ENCODE data around the gene PRSS35. TPM values are rescaled to one million over a fixed set of nuclear protein-coding genes. Genes with fewer than 3 reads are reported as not detected.

The PRSS35 gene
- total RNA-seq, 1 experiment from 2014 or later = 6.7 TPM

- Mint-ChIP-seq H3K36me3 (no peaks in the 10 kb centered on the region), H3K27me3 (ENCODE audit: low read depth) (peaks cover 31% of the 10 kb centered on the region), H3K27ac (no peak overlapping the region), H3K9me3 (0 out of 2 replicates have a peak, but pooled peaks cover 3% of the 10 kb centered on the region), H3K4me3 (no peak overlapping the region), H3K4me1 (peaks cover 12% of the 10 kb centered on the region)
- DNase-seq (ENCODE audit: low spot score) (no peak), ATAC-seq (no peak)
- POLR2A ChIA-PET = no interaction called here
- TF ChIP-seq ZNF219 (CRISPR knock-in tag; IDR thresholded peaks at IDR 0.05; ENCODE audit: borderline replicate concordance) = no peak
- TF ChIP-seq ARID4B (CRISPR knock-in tag; IDR thresholded peaks at IDR 0.05; ENCODE audit: borderline replicate concordance) = no peak
- TF ChIP-seq ZNF121 (CRISPR knock-in tag; IDR thresholded peaks at IDR 0.05) = no peak
- TF ChIP-seq, protein P1, sequence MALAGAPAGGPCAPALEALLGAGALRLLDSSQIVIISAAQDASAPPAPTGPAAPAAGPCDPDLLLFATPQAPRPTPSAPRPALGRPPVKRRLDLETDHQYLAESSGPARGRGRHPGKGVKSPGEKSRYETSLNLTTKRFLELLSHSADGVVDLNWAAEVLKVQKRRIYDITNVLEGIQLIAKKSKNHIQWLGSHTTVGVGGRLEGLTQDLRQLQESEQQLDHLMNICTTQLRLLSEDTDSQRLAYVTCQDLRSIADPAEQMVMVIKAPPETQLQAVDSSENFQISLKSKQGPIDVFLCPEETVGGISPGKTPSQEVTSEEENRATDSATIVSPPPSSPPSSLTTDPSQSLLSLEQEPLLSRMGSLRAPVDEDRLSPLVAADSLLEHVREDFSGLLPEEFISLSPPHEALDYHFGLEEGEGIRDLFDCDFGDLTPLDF (CRISPR knock-in tag; IDR thresholded peaks at IDR 0.05) = no peak
- no peak for TF ChIP-seq ESRRA (CRISPR knock-in tag; IDR thresholded peaks at IDR 0.05; ENCODE audit: borderline replicate concordance)
- TF ChIP-seq, protein P2, sequence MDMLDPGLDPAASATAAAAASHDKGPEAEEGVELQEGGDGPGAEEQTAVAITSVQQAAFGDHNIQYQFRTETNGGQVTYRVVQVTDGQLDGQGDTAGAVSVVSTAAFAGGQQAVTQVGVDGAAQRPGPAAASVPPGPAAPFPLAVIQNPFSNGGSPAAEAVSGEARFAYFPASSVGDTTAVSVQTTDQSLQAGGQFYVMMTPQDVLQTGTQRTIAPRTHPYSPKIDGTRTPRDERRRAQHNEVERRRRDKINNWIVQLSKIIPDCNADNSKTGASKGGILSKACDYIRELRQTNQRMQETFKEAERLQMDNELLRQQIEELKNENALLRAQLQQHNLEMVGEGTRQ (CRISPR knock-in tag; IDR thresholded peaks at IDR 0.05) = no peak
- no peak for TF ChIP-seq TEAD4 (CRISPR knock-in tag; IDR thresholded peaks at IDR 0.05)
- TF ChIP-seq CDX4 (CRISPR knock-in tag; IDR thresholded peaks at IDR 0.05; ENCODE audit: borderline replicate concordance) = no peak
- TF ChIP-seq, protein P3, sequence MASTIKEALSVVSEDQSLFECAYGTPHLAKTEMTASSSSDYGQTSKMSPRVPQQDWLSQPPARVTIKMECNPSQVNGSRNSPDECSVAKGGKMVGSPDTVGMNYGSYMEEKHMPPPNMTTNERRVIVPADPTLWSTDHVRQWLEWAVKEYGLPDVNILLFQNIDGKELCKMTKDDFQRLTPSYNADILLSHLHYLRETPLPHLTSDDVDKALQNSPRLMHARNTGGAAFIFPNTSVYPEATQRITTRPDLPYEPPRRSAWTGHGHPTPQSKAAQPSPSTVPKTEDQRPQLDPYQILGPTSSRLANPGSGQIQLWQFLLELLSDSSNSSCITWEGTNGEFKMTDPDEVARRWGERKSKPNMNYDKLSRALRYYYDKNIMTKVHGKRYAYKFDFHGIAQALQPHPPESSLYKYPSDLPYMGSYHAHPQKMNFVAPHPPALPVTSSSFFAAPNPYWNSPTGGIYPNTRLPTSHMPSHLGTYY (CRISPR knock-in tag; IDR thresholded peaks at IDR 0.05) = no peak
- TF ChIP-seq, protein P4, sequence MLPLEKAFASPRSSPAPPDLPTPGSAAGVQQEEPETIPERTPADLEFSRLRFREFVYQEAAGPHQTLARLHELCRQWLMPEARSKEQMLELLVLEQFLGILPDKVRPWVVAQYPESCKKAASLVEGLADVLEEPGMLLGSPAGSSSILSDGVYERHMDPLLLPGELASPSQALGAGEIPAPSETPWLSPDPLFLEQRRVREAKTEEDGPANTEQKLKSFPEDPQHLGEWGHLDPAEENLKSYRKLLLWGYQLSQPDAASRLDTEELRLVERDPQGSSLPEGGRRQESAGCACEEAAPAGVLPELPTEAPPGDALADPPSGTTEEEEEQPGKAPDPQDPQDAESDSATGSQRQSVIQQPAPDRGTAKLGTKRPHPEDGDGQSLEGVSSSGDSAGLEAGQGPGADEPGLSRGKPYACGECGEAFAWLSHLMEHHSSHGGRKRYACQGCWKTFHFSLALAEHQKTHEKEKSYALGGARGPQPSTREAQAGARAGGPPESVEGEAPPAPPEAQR (CRISPR knock-in tag; IDR thresholded peaks at IDR 0.05) = no peak
- TF ChIP-seq, protein P5, sequence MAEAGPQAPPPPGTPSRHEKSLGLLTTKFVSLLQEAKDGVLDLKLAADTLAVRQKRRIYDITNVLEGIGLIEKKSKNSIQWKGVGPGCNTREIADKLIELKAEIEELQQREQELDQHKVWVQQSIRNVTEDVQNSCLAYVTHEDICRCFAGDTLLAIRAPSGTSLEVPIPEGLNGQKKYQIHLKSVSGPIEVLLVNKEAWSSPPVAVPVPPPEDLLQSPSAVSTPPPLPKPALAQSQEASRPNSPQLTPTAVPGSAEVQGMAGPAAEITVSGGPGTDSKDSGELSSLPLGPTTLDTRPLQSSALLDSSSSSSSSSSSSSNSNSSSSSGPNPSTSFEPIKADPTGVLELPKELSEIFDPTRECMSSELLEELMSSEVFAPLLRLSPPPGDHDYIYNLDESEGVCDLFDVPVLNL (CRISPR knock-in tag; IDR thresholded peaks at IDR 0.05; ENCODE audit: borderline replicate concordance, low read depth) = no peak
- no peak for TF ChIP-seq PREB (CRISPR knock-in tag; IDR thresholded peaks at IDR 0.05; ENCODE audit: borderline replicate concordance)
- no peak for TF ChIP-seq ZNF671 (CRISPR knock-in tag; IDR thresholded peaks at IDR 0.05)
- TF ChIP-seq, protein P6, sequence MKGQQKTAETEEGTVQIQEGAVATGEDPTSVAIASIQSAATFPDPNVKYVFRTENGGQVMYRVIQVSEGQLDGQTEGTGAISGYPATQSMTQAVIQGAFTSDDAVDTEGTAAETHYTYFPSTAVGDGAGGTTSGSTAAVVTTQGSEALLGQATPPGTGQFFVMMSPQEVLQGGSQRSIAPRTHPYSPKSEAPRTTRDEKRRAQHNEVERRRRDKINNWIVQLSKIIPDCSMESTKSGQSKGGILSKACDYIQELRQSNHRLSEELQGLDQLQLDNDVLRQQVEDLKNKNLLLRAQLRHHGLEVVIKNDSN (CRISPR knock-in tag; IDR thresholded peaks at IDR 0.05) = no peak
- TF ChIP-seq, protein P7, sequence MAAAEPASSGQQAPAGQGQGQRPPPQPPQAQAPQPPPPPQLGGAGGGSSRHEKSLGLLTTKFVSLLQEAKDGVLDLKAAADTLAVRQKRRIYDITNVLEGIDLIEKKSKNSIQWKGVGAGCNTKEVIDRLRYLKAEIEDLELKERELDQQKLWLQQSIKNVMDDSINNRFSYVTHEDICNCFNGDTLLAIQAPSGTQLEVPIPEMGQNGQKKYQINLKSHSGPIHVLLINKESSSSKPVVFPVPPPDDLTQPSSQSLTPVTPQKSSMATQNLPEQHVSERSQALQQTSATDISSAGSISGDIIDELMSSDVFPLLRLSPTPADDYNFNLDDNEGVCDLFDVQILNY (CRISPR knock-in tag; IDR thresholded peaks at IDR 0.05) = no peak
- no peak for TF ChIP-seq ZNF138 (CRISPR knock-in tag; conservative IDR thresholded peaks at IDR 0.05)
- TF ChIP-seq ATF6 (CRISPR knock-in tag; IDR thresholded peaks at IDR 0.05) = no peak
- no peak for TF ChIP-seq KAT7 (CRISPR knock-in tag; IDR thresholded peaks at IDR 0.05; ENCODE audit: borderline replicate concordance)
- CTCF ChIA-PET = interaction anchor here (1.2 kb wide), 1 partner anchor 72 kb away, joined by 4 read pairs; no protein-coding TSS in a partner anchor
These were observed 47.8 kb upstream of the PRSS35 start for GRCh38 chr6:83464381-83465140.
